ES-I3 (cell line): ENCODE data around the gene NRSN2.

Experiments used
- H3K36me3 ChIP-seq: 2 replicates; pipeline ENCODE4 v1.6.1; 2013; ENCODE audit warnings: mild to moderate bottlenecking, low read length, control low read depth, moderate library complexity; ENCODE audit not compliant: insufficient read depth
- H3K4me1 ChIP-seq: 2 replicates; pipeline ENCODE4 v1.6.1; 2013; ENCODE audit warnings: mild to moderate bottlenecking, control low read depth, low read length; ENCODE audit not compliant: insufficient read depth
- H3K9ac ChIP-seq: 2 replicates; pipeline ENCODE4 v1.6.1; 2013; ENCODE audit warnings: low read depth, mild to moderate bottlenecking, low read length, moderate library complexity
- H3K9me3 ChIP-seq: 2 replicates; pipeline ENCODE4 v1.6.1; 2013; ENCODE audit warnings: mild to moderate bottlenecking, low read length, moderate library complexity; ENCODE audit not compliant: control insufficient read depth, insufficient read depth

Gene NRSN2, protein sequence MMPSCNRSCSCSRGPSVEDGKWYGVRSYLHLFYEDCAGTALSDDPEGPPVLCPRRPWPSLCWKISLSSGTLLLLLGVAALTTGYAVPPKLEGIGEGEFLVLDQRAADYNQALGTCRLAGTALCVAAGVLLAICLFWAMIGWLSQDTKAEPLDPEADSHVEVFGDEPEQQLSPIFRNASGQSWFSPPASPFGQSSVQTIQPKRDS

DNA sequence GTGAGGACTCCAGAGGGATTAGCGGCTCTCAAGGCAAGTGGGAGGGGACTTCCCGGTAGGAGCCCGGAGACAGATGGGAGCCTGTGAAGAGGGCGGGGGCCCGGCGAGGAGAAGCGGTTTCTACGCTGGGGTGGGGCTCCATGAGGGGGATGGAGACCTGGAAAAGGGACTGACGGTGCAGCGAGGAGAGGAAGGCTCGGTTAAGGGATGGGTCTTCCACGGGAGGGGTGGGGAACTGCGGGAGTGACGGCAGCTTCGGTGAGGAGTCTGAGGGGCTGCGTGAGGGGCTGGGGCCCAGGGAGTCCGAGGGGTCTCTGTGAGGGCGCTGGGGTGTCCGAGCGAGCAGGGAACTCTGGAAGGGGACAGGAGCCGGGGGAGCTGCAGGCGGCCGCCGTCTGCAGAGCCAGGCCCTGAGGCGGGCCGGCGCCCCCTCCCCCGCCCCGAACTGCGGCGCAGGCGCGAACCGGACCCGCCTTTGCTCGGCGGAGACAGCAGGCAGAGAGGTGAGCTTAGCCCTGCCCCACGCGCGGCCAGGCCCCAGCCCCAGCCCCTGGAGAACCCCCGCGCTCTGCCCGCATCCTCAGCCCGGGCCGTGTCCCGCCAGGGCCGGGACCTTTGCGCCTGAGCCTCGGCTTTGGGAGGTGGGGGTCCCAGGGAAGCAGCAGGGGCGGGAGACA lies at the start of gene NRSN2:
Gene NRSN2, plus strand, starts transcription at position 472 of the 677 bp plus-strand sequence. CDS start 2,533 bp downstream, outside the sequence.
- Histone ChIP-seq H3K9me3 (no peaks in the 10 kb centered on the region), H3K9ac (peak within 1 kb of the TSS; percentile 79), H3K4me1 (peaks cover 4% of the 10 kb centered on the region; the same call in 1 of the 2 replicates), H3K36me3 (no peaks in the 10 kb centered on the region)

DNA sequence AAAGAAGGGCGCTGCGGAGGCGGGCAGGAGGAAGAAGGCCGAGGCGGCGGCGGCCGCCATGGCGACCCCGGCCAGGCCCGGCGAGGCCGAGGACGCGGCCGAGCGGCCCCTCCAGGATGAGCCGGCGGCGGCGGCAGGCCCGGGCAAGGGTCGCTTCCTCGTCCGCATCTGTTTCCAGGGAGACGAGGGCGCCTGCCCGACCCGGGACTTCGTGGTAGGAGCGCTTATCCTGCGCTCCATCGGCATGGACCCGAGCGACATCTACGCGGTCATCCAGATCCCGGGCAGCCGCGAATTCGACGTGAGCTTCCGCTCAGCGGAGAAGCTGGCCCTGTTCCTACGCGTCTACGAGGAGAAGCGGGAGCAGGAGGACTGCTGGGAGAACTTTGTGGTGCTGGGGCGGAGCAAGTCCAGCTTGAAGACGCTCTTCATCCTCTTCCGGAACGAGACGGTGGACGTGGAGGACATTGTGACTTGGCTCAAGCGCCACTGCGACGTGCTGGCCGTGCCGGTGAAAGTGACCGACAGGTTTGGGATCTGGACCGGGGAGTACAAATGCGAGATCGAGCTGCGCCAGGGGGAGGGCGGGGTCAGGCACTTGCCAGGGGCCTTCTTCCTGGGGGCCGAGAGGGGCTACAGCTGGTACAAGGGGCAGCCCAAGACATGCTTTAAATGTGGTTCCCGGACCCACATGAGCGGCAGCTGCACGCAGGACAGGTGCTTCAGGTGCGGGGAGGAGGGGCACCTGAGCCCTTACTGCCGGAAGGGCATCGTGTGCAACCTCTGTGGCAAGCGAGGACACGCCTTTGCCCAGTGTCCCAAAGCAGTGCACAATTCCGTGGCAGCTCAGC lies 48.8 kb upstream of the NRSN2 start:
- H3K36me3 ChIP-seq = no peaks in the 10 kb centered on the region
- H3K4me1 ChIP-seq = peaks cover 19% of the 10 kb centered on the region
- H3K9ac ChIP-seq = peak overlapping the region; percentile 93
- no peaks in the 10 kb centered on the region for H3K9me3 ChIP-seq

- Histone ChIP-seq H3K4me1 (peaks cover 19% of the 10 kb centered on the region), H3K9ac (peak overlapping the region; percentile 93), H3K36me3 (no peaks in the 10 kb centered on the region), H3K9me3 (no peaks in the 10 kb centered on the region)
Observed at GRCh38 chr20:298776-299391, 48.0 kb upstream of the NRSN2 start.

- Histone ChIP-seq H3K4me1 (peaks cover 19% of the 10 kb centered on the region), H3K9ac (peak overlapping the region; percentile 28; the same call in 1 of the 2 replicates)
Observed at GRCh38 chr20:300345-300990, 46.4 kb upstream of the NRSN2 start.

GRCh38 chr20:301886-302848 lies 44.7 kb upstream of the NRSN2 start:
- H3K36me3 ChIP-seq = no peaks in the 10 kb centered on the region
- no peaks in the 10 kb centered on the region for H3K9me3 ChIP-seq
- H3K4me1 ChIP-seq = peaks cover 19% of the 10 kb centered on the region
- no peak overlapping the region for H3K9ac ChIP-seq

More at GRCh38 chr20:300345-300990, 46.4 kb upstream of the NRSN2 start:
- Histone ChIP-seq H3K36me3 (no peaks in the 10 kb centered on the region), H3K9me3 (no peaks in the 10 kb centered on the region)

DNA sequence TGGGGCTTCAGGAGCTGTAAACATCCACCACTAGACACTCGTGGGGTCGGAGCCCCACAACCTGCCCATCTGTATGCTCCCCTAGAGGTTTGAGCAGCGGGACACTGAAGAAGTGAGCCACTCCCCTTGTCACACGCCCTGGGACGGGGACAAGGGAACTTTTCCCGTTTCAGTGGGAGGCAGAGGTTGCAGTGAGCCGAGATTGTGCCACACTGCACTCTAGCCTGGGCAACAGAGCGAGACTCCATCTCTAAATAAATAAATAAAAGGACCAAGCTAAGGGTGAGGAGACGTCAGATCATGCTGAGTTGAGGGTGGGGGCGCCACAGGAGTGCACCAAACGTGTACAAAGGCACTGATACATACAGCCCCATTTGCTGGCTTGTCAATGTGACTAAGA lies 41.2 kb upstream of the NRSN2 start:
- no peak overlapping the region for H3K9ac ChIP-seq
- H3K36me3 ChIP-seq = no peaks in the 10 kb centered on the region
- H3K9me3 ChIP-seq = no peaks in the 10 kb centered on the region
- H3K4me1 ChIP-seq = peaks cover 23% of the 10 kb centered on the region

DNA sequence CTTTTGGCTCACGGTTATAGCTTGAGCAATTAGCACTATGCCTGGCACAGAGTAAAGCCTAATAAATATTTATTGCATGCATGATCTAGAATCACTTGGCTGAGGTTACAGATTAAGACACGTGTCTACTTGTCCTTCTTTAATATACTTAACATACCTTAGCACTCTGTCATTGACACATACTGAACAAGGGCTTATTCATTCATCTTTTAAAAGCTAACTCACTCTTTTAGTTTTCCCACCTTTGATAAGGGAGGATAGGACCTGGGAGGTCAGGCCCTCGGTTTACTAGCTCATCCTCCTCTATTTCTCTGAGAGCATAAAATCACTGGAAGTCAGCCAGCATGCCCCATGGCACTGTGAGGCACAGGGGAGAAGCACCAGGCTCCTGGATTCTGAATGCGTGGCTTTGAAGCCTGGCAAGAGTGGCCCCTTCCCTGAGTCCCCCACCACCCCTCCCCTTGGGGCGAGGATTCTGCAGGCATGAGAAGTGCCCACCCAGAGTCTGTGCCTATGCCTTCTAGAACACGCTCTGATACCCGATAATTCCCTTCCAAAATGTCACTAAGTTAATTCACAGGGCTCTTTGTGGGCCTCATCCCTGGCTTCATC lies 38.4 kb upstream of the NRSN2 start:
- peaks cover 9% of the 10 kb centered on the region for H3K4me1 ChIP-seq
- no peaks in the 10 kb centered on the region for H3K9me3 ChIP-seq
- H3K36me3 ChIP-seq = no peaks in the 10 kb centered on the region
- H3K9ac ChIP-seq = no peak overlapping the region

DNA sequence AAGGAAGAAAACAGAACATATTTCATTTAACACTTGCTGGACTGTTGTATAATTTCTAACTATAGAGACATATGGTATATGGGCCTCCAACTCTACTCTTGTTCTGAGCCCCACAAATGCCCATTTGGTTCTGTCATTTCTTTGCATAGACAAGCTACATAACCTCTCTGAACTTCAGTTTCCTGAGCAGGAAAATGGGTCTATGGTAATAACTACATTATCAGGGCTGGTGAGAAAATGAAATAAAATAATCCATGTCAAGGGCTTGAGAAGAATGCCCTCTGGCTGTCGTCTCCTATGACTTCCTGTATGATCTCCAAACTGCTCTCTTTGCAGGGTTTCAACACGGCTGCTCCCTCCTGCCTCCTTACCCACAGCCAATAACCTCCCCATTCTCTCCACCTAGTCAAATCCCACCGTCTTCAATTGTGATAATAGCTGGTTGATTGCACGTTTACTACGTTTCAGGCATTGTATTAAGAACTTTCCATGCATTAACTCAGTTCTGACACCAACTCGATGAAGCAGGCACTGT lies 37.5 kb upstream of the NRSN2 start:
- no peaks in the 10 kb centered on the region for H3K36me3 ChIP-seq
- peak overlapping the region; percentile 81 for H3K9ac ChIP-seq
- H3K9me3 ChIP-seq = no peaks in the 10 kb centered on the region
- peaks cover 9% of the 10 kb centered on the region for H3K4me1 ChIP-seq

- Histone ChIP-seq H3K36me3 (no peaks in the 10 kb centered on the region), H3K9ac (peak overlapping the region; percentile 81), H3K9me3 (no peaks in the 10 kb centered on the region), H3K4me1 (peaks cover 9% of the 10 kb centered on the region)
Observed at GRCh38 chr20:309841-310644, 36.9 kb upstream of the NRSN2 start.

DNA sequence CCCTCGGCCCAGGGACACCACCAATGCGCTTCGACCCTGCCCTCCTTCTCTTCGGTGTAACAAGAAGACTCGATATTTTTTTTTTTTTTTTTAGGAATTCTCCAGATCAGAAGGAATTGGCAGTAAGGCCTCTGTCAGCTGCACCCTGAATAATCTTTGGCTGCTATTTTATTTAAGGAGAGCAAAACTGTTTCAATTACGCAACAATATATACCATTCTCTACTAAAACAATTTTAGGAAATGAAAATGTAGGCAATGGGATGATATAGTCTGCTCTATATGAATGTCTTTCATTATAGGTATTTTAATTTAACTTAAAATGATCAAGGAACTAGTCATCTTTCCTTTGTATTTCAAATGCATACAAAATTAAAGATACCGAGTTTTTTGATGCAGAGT lies 36.3 kb upstream of the NRSN2 start:
- H3K36me3 ChIP-seq = no peaks in the 10 kb centered on the region
- H3K9ac ChIP-seq = no peak overlapping the region
- H3K9me3 ChIP-seq = no peaks in the 10 kb centered on the region
- peaks cover 9% of the 10 kb centered on the region for H3K4me1 ChIP-seq

GRCh38 chr20:311609-312008 lies 35.3 kb upstream of the NRSN2 start:
- Histone ChIP-seq H3K9ac (no peak overlapping the region), H3K9me3 (no peaks in the 10 kb centered on the region), H3K4me1 (peaks cover 9% of the 10 kb centered on the region), H3K36me3 (no peaks in the 10 kb centered on the region)

GRCh38 chr20:312067-312466 lies 34.8 kb upstream of the NRSN2 start:
- Histone ChIP-seq H3K9me3 (no peaks in the 10 kb centered on the region), H3K36me3 (no peaks in the 10 kb centered on the region), H3K4me1 (peaks cover 9% of the 10 kb centered on the region), H3K9ac (no peak overlapping the region)
